GM18502 (cell line): Measurements from ENCODE around the gene IKZF1.

ENCODE experiments used
- ATAC-seq: cut with Tn5 transposase; IDR thresholded peaks from one replicate; pipeline ENCODE4 v1.9.1; 2021; ENCODE audit warnings: mild to moderate bottlenecking; ENCODE audit not compliant: unreplicated experiment, poor library complexity

Gene IKZF1

DNA sequence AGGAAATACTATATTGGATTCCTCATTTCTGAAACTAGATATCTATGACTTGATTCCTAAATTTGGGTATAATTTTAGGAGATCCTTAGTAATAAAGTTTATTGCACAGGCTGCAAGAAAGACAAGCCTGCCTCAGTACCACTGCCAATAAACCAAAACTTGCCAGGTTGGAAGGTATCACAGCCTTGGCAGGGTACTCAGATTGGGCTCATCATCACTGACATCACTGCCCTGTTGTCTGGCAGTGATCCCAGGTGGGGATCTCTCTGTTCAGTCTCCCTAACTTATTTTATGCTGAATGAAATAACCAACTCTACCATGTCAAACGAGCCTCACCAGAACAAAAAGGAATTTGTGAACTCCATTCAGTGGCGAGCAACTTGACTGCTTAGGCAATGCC lies 126.8 kb downstream of the IKZF1 start:
- ATAC-seq: no peak

DNA sequence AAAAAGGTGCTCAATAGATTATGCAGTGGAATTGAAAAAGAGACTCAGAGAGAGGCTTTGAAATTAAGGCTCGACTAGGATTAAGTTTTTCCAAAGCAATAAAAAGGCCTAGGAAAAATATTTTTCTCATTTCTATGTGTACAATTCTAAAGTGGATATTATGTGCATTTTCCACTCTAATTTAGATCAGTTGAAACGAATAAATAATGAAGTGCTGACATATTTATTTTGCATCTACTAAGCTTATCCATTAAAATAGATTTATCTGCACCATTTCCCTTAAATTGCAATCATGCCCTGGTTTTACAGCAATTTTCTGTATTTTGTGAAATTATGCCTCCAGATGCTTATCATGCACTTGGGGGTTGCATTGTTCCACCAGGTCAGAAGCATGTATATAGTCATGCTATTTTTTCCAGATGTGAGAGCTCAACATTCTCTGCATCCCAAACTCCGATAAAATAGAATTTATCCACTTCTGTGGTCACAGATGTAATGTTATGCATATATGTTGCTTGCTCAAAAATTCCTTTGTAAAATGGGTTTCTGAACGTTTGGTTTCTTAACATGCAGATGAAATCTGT lies 127.3 kb downstream of the IKZF1 start:
- ATAC-seq: no peak

GRCh38 chr7:50436133-50436806 lies 131.8 kb downstream of the IKZF1 start:
- no peak for ATAC-seq

GRCh38 chr7:50446542-50446960 lies 142.0 kb downstream of the IKZF1 start:
- peak; percentile 41 for ATAC-seq

DNA sequence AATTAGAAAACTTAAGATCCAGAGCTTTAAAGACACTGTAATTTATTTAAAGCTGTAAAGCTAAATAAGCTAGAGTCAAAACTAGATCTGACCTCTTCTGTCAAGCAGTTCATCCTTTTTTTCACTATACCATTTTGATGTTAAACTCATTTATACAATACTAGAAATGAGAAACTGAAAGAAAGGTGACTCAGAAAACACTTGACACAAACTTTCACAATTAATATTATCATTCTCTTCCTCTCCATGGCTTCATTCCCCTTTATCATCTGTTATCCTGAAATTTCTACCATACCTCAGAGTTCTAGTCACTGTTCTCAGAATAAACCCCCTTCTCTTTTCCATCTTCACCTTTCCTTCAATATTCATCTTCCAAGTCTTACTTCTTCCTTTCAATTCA lies 144.3 kb downstream of the IKZF1 start:
- ATAC-seq: peak; percentile 45

DNA sequence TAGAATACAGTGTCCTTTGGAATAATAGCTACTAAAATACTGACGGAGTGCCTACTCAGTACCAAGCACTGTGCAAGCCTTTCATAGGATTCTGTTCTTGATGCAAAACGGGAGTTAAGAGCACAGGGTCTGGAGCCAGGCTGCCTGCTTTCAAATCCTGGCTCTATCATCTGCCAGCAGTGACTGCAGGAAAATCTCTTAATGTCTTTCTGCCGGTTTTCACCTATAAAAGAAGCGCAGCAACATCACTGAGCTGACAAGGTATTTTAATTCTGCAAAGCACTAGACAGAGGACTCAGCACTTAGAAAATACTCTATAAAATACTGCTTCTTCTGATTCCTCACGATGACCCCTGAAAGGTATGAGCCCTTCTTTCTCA lies 145.0 kb downstream of the IKZF1 start:
- ATAC-seq: peak; percentile 0

- peak; percentile 87 for ATAC-seq
These were observed 145.5 kb downstream of the IKZF1 start, which contains the start of gene FIGNL1 for GRCh38 chr7:50449881-50450589. FIGNL1 (minus strand) TSS chr7:50450350; CDS start chr7:50447287, 3,063 bp downstream.

DNA sequence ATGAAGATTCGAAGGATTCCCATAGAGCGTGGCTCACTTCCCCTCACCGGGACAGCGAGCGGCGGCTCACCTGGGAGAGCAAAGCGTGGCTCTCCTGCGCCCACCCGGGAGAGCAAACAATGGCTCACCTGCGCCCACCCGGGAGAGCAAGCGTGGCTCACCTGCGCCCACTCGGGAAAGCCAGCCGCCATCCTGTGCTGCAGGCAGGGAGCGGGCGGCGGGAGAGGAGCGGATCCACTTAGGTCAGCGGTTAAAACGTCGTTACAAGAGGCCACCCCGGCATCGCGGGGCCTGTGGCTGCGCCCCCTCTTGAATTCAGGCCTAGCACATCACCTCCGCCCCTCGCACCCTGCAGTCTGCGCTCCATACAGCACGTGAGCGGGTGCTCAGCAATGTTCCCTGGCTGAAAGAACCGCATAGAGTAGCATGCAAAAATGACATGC lies 146.1 kb downstream of the IKZF1 start:
- no peak for ATAC-seq
